Fibroblast of villous mesenchyme (primary cell): Measurements from ENCODE around the gene ITGA7. TPM values are rescaled to one million over a fixed set of nuclear protein-coding genes. Genes with fewer than 3 reads are reported as not detected.

Experiments used
- DNase-seq: peaks from one replicate; pipeline ENCODE4 v3.0.0-alpha.2; 2010; ENCODE audit warnings: low read depth
- H3K4me3 ChIP-seq: 2 replicates; pipeline ENCODE4 v1.5.1; 2011; ENCODE audit warnings: low read depth, mild to moderate bottlenecking, low read length
- total RNA-seq: library from RNA; depleted of rRNA; stranded (reverse); fragments of >200 nt; gene quantifications from 2 replicates; pipeline ENCODE4 v1.2.3, GENCODE V29; 2012
- TF ChIP-seq, protein P1 (sequence below): IDR thresholded peaks from 2 replicates; pipeline ENCODE4 v1.5.1; 2012; ENCODE audit warnings: low read depth, mild to moderate bottlenecking, low read length; ENCODE audit not compliant: insufficient read depth

ITGA7 gene
- total RNA-seq, 1 donor = 1.3 TPM

DNA sequence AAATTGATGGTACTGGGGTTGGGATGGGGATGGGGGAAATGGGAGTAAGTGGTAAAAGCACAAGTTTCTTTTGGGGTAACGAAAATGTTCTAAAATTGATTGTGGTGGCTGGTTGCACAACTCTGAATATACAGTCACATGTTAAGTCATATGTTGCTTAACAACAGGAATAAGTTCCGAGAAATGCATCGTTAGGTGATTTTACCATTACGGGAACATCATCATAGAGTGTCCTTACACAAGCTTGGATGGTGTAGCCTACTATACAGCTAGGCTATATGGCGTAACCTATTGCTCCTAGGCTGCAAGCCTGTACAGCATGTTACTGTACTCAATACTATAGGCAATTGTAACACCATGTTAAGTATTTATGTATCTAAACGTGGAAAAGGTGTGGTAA, 31.0 kb downstream of the ITGA7 start:
- TF ChIP-seq, protein P1, sequence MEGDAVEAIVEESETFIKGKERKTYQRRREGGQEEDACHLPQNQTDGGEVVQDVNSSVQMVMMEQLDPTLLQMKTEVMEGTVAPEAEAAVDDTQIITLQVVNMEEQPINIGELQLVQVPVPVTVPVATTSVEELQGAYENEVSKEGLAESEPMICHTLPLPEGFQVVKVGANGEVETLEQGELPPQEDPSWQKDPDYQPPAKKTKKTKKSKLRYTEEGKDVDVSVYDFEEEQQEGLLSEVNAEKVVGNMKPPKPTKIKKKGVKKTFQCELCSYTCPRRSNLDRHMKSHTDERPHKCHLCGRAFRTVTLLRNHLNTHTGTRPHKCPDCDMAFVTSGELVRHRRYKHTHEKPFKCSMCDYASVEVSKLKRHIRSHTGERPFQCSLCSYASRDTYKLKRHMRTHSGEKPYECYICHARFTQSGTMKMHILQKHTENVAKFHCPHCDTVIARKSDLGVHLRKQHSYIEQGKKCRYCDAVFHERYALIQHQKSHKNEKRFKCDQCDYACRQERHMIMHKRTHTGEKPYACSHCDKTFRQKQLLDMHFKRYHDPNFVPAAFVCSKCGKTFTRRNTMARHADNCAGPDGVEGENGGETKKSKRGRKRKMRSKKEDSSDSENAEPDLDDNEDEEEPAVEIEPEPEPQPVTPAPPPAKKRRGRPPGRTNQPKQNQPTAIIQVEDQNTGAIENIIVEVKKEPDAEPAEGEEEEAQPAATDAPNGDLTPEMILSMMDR = no peak
- DNase-seq = no peak
- H3K4me3 ChIP-seq = no peak overlapping the region

DNA sequence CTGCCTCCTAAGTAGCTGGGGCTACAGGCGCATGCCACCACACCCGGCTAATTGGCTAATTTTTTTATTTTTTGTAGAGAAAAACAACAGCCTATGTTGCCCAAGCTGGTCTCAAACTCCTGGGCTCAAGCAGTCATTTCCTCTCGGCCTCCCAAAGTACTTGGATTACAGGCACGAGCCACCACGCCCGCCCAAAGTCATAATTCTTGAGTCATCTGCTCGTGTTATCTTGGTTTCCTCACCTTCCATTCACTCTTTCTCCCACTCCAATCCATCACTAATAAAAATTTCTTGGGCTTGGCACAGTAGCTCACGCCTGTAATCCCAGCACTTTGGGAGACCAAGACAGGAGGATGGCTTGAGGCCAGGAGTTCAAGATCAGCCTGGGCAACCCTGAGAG, 32.0 kb downstream of the ITGA7 start:
- no peak overlapping the region for H3K4me3 ChIP-seq
- TF ChIP-seq, protein P1 = no peak
- DNase-seq = no peak

DNA sequence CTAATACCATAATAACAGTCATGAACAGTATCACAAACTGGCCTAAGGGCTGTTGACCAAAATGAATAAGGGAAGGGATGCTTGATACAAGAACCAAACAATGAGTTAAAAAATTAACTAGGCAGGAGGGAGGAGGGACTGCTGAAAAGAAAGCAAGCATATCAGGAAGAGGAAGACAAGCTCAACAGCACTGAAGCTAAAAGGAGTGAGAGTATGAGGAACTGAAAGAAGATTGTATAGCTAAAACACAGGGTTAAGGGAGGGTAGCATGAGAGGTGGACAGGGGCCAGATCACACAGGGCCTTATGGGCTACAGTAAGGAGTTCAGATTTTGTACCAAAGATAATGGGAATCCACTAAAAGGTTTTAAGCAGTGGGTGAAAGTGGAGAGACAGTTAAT, 34.1 kb downstream of the ITGA7 start:
- TF ChIP-seq, protein P1 = no peak
- no peak overlapping the region for H3K4me3 ChIP-seq
- DNase-seq = no peak

DNA sequence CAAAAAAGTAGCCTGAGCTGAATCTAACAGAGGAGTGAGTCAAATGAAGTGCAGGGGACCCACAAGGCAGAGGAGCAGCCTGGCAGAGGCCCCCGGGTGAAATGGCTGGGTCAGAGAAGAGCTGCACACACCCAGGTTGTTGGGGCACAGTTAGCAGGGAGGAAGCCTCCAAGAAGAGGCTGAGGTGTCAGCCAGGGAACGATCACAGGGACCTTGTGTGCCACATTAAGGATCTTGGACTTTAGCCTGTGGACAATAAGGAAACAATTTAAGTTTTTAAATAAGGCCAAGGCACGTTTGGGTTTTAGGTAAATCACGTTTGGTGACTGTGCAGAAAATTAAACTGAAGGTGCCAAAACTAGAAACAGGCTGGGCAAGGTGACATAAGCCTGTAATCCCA, 36.0 kb downstream of the ITGA7 start:
- TF ChIP-seq, protein P1 = no peak

DNA sequence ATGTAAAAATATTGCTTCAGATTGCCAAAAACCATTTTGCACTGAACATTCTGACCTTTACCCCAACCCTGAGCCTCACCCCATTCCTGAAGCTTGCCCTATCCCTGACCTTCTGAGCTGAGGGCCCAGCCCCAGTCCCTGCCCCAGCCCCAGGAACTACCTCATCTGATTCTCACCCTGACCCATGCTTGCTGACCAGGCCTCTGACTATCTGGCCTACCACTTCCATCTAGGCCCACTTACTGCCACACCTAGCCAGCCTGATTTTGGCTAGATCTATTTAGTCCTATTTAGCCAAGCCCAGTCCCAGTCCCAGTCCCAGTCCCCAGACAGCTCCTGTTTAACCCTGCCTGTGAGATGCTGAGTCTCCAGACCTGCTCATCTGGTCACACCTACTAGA, 37.4 kb downstream of the ITGA7 start:
- TF ChIP-seq, protein P1 = no peak
- DNase-seq = no peak
- H3K4me3 ChIP-seq = no peak overlapping the region

More for the DNA sequence above, 36.0 kb downstream of the ITGA7 start:
- H3K4me3 ChIP-seq = no peak overlapping the region
- no peak for DNase-seq

DNA sequence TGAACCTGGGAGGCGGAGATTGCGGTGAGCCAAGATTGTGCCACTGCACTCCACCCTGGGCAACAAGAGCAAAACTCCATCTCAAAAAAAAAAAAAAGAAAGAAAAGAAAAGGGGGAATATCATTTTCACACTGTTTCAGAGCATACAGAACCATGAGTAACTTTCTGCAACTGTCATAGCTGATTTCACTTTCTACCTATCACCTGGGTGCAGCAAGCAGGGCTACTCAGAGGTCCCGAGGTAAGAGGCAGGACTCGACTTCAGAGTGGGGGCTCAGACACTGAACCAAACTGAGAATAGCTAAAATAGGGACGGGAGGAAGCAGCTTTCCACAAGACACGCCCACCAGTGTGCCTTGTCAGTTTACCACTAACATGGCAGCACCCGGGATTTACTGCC, 41.2 kb downstream of the ITGA7 start:
- H3K4me3 ChIP-seq = no peak overlapping the region
- DNase-seq = no peak
- TF ChIP-seq, protein P1 = no peak

DNA sequence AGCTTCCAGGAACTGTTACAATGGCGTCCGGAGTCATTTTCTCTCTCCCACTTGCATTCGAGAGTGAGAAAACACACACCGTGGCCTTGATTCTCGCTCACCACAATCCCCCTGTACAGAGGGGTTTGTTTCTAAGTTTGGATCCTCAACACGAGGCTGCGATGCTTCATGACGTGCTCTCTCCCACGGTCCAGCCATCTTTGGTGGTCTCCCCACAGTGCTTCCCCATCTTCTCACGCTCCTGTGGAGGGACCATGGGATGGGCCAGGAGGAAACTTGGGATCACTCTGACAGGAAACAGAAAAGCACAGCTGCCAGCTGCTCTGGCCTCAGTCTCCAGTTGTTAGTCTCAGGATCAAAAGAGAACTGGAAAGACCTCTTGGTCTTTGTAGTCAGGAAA, 42.9 kb downstream of the ITGA7 start:
- no peak for DNase-seq
- TF ChIP-seq, protein P1 = no peak
- no peak overlapping the region for H3K4me3 ChIP-seq
